Fibroblast of the aortic adventitia (primary cell): ENCODE measurements around the gene HSFX2. TPM values are rescaled to one million over a fixed set of nuclear protein-coding genes. Genes with fewer than 3 reads are reported as not detected.
"Not testable (repeated sequence)": the region's sequence is repeated elsewhere in the genome, so short reads cannot be mapped to it uniquely, and the experiment has no call there.

ENCODE experiments used
- DNase-seq: peaks from one replicate; pipeline ENCODE4 v3.0.0-alpha.2; 2010; ENCODE audit warnings: low read depth
- H3K4me3 ChIP-seq: 2 replicates; pipeline ENCODE4 v1.5.1; 2011; ENCODE audit warnings: low read depth, mild to moderate bottlenecking, control low read depth, low read length, moderate library complexity
- CTCF ChIP-seq: IDR thresholded peaks from 2 replicates; pipeline ENCODE4 v1.5.1; 2011; ENCODE audit warnings: mild to moderate bottlenecking, low read length, control low read depth, inconsistent platforms; ENCODE audit not compliant: insufficient read depth
- total RNA-seq: library from RNA; depleted of rRNA; stranded (reverse); fragments of >200 nt; gene quantifications from 2 replicates; pipeline ENCODE4 v1.2.3, GENCODE V29; 2012; ENCODE audit warnings: low replicate concordance

Gene HSFX2
- total RNA-seq, 1 donor, result 0.36 TPM

- DNase-seq, result peak; percentile 32
- peak within 1 kb of the TSS; percentile 76 for H3K4me3 ChIP-seq
- no peak for TF ChIP-seq CTCF
Measured at GRCh38 chrX:149631234-149632165, 36.4 kb upstream of the HSFX2 start, which contains the start of gene TMEM185A. Gene TMEM185A, minus strand, starts transcription at chrX:149631792. Its CDS starts 212 bp downstream, at chrX:149631580.

GRCh38 chrX:149630681-149631233 is 35.6 kb upstream of the HSFX2 start:
- H3K4me3 ChIP-seq, result peak overlapping the region; percentile 76
- TF ChIP-seq CTCF, result peak; percentile 42
- peak; percentile 64 for DNase-seq

GRCh38 chrX:149629730-149630387 is 34.7 kb upstream of the HSFX2 start:
- peak overlapping the region; percentile 76 for H3K4me3 ChIP-seq
- no peak for DNase-seq
- TF ChIP-seq CTCF, result no peak

- no peak for TF ChIP-seq CTCF
- DNase-seq, result no peak
- no peak overlapping the region for H3K4me3 ChIP-seq
Measured at GRCh38 chrX:149628768-149629167, 33.7 kb upstream of the HSFX2 start.

- no peak for DNase-seq
- H3K4me3 ChIP-seq, result no peak overlapping the region
- TF ChIP-seq CTCF, result no peak
Measured at GRCh38 chrX:149628280-149628679, 33.2 kb upstream of the HSFX2 start.

GRCh38 chrX:149626829-149627228 is 31.7 kb upstream of the HSFX2 start:
- DNase-seq, H3K4me3 ChIP-seq: not testable (repeated sequence)

- H3K4me3 ChIP-seq, DNase-seq: not testable (repeated sequence)
Measured at GRCh38 chrX:149619662-149620061, 24.5 kb upstream of the HSFX2 start.
